Ovary (tissue), 9 donors: Measurements from ENCODE around the gene ITGAL. TPM values are rescaled to one million over a fixed set of nuclear protein-coding genes. Genes with fewer than 3 reads are reported as not detected.

Experiments
- DNase-seq, 5 donors: peaks; one replicate each; pipeline ENCODE4 v3.0.0-alpha.2; 2019 to 2020
- H3K27ac ChIP-seq, 2 donors: fragments of 200-600 bp; one replicate each; pipeline versions ENCODE4 v1.5.1 to v1.8.0; 2019 to 2022
- H3K27me3 ChIP-seq: fragments of 200-600 bp; one replicate; pipeline ENCODE4 v1.8.0; 2022
- H3K36me3 ChIP-seq: fragments of 200-600 bp; sonication (generic); one replicate; pipeline ENCODE4 v1.5.1; 2019
- H3K4me1 ChIP-seq: one replicate; pipeline ENCODE4 v1.8.1; 2013; ENCODE audit warnings: mild to moderate bottlenecking, moderate library complexity; ENCODE audit not compliant: insufficient read depth
- H3K4me3 ChIP-seq: fragments of 200-600 bp; sonication (generic); one replicate; pipeline ENCODE4 v1.5.1; 2017
- H3K9me3 ChIP-seq, 2 donors: fragments of 200-600 bp in 1 of 2; sonication (generic) in 1 of 2; one replicate each; pipeline versions ENCODE4 v1.5.1 to v1.8.1; 2013 to 2019; ENCODE audit warnings: mild to moderate bottlenecking in 1 of 2, moderate library complexity in 1 of 2
- EP300 ChIP-seq: sonication (generic); formaldehyde crosslinking; IDR thresholded peaks from one replicate; pipeline ENCODE4 v1.6.1; 2017; ENCODE audit warnings: antibody characterized with exemption
- POLR2A ChIP-seq: fragments of 450-650 bp; IDR thresholded peaks from one replicate; pipeline ENCODE4 v1.6.1; 2017; ENCODE audit warnings: antibody characterized with exemption, mild to moderate bottlenecking, moderate library complexity
- WGBS, 3 donors: extraction: QIAGEN DNeasy Blood & Tissue Kit in 1 of 3; methylation state at CpG; one replicate each; pipeline versions ENCODE4 v1.1.5 to v1.1.7; 2013 to 2017; 5-methylcytosine and 5-hydroxymethylcytosine counted together
- intact Hi-C, 4 donors: fragments of 100-400 bp; cut with DNase I; formaldehyde crosslinking; loops; one replicate each; pipeline versions ENCODE4 v1.11.0 to v1.15.1; 2022 to 2023
- polyA plus RNA-seq, 2 donors: library from polyadenylated mRNA; stranded (reverse); fragments of 200-250 nt in 1 of 2; fragments of 350-450 nt in 1 of 2; fragmentation: Illumina TruSeq in 1 of 2; extraction: RNeasy Lipid Tissue Mini Kit (QIAGEN cat#74804) in 1 of 2; gene quantifications; one replicate each; pipeline ENCODE4 v1.2.3, GENCODE V29; 2013 to 2014
- total RNA-seq, 7 donors: library from RNA; depleted of rRNA in 2 of 7; stranded (reverse); fragments of >200 nt in 2 of 7; fragmentation: NEBNext Ultra II Directional in 3 of 7; extraction: Animal tissue kit (Norgen Biotek cat#: 25700) in 3 of 7; gene quantifications; one replicate each; pipeline versions ENCODE4 v1.1.0 to v1.2.4, GENCODE V29; 2016 to 2023
- TF ChIP-seq, protein P1 (sequence below), 3 donors: fragments of 450-650 bp in 2 of 3; fragments of 200-600 bp in 1 of 3; IDR thresholded peaks; one replicate each; pipeline versions ENCODE4 v1.5.1 to v1.8.0; 2016 to 2022; ENCODE audit warnings: antibody characterized with exemption in 3 of 3, mild to moderate bottlenecking in 1 of 3
- donor health status: DM: no; HTN: no; CAD: no; lungs with moderate emphysema.
- donor health status: DM: no; HTN: no; CAD: no.
- donor health status: Bipolar disorder and iron deficiency.
- donor health status: DM: yes; HTN: yes; CAD: no.
- donor health status: DM: no; HTN: no; CAD: no.
- donor health status: DM: yes; HTN: yes; CAD: no.

The ITGAL gene
- total and polyA plus RNA-seq, 9 donors = 0.90 to 13.1 (median 2.0) TPM

DNA sequence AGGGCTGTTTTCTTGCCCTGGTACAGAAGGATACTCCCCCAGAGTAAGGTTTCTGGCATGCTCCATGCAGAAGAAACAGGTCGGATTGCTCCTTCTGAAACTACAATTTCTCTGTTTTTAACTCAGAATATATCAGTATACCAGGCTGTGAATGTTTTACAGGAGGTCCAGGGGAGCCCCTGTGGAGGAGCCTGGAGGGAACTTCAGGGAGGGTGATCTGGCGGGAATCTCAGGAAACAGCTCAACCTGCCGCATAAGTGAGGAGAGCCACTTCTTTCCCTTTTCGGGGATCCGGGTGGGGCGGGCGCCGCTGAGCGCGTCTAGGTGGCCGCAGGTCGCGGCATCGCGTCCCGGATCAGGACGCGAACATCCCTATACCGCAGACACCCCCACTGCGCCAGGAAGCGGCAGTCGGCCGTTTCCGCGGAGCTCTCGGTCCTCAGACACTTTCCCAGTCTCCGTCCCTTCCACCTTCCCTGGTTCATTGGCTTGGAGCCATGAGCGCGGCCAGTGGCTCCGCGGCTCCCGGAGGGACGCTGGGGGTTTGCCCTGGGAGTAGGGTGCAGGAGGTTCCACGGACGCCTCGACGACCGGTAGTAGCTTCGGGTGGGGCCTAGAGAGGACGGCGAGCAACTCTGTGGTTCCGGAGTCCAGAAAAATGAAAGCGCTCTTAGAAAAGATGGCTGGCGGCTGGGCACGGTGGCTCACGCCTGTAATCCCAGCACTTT, 88.7 kb downstream of the ITGAL start:
- intact Hi-C loops = no loop called here
- H3K4me3 ChIP-seq = peak overlapping the region; percentile 49
- H3K36me3 ChIP-seq = no peaks in the 10 kb centered on the region
- peak; percentile 52 to 71 (median 62) for DNase-seq
- no peaks in the 10 kb centered on the region for H3K27me3 ChIP-seq
- H3K9me3 ChIP-seq = no peaks in the 10 kb centered on the region
- H3K27ac ChIP-seq = peak overlapping the region; percentile 22 to 50
- TF ChIP-seq EP300 (no peak), POLR2A (no peak)
- TF ChIP-seq, protein P1, sequence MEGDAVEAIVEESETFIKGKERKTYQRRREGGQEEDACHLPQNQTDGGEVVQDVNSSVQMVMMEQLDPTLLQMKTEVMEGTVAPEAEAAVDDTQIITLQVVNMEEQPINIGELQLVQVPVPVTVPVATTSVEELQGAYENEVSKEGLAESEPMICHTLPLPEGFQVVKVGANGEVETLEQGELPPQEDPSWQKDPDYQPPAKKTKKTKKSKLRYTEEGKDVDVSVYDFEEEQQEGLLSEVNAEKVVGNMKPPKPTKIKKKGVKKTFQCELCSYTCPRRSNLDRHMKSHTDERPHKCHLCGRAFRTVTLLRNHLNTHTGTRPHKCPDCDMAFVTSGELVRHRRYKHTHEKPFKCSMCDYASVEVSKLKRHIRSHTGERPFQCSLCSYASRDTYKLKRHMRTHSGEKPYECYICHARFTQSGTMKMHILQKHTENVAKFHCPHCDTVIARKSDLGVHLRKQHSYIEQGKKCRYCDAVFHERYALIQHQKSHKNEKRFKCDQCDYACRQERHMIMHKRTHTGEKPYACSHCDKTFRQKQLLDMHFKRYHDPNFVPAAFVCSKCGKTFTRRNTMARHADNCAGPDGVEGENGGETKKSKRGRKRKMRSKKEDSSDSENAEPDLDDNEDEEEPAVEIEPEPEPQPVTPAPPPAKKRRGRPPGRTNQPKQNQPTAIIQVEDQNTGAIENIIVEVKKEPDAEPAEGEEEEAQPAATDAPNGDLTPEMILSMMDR (IDR thresholded peaks at IDR 0.05) = no peak
- WGBS, 3 donors = 8 to 21% (median 13%) methylated on average over 46 of the region's 46 CpGs
- no peaks in the 10 kb centered on the region for H3K4me1 ChIP-seq

DNA sequence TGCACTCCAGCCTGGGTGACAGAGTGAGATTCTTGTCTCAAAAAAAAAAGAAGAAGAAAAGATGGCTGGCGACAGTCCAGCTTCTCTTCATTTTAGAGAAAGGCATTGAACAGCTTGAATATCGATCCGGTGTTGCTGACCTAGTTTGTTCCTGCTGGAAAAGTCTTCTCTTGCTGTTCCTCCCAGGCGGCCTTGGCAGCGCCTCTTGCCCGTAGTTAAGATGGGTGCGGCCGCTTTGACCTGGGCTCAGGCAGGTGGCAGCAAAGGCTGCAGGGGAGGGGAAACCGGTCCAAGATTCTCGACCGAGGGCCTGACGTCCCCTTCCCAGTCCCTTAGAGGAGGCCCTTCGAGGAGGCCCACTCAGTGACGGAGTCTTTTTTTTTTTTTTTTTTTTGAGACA, 89.5 kb downstream of the ITGAL start:
- 93 to 95% (median 95%) methylated on average over 14 of the region's 14 CpGs for WGBS, 3 donors
- no peaks in the 10 kb centered on the region for H3K9me3 ChIP-seq
- H3K27me3 ChIP-seq = no peaks in the 10 kb centered on the region
- H3K4me1 ChIP-seq = no peaks in the 10 kb centered on the region
- peak in 3 of 5 donors; percentile 41 to 46 (median 44) for DNase-seq
- TF ChIP-seq EP300 = no peak
- TF ChIP-seq, protein P1 (IDR thresholded peaks at IDR 0.05) = no peak
- H3K27ac ChIP-seq = no peak overlapping the region
- H3K36me3 ChIP-seq = no peaks in the 10 kb centered on the region
- peak overlapping the region; percentile 49 for H3K4me3 ChIP-seq
- intact Hi-C loops = no loop called here

DNA sequence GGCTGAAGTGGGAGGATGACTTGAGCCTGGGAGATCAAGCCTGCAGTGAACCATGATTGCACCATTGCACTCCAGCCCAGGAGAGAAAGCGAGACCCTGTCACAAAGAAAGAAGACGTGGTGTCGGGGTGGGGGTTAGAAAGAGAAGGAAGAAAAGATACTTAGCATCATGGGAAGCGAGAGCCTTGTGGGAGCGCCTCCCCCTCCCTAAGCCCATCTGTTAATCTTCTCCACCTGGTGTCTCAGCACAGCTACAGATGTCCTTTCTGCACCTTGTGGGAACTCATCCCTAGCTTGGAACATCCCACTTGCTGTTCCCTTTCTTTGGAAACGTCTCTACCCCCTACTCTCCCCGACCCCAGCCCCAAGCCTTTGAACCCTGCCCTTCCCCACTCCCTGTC, 93.0 kb downstream of the ITGAL start:
- Histone ChIP-seq H3K27me3 (no peaks in the 10 kb centered on the region), H3K4me3 (no peak overlapping the region), H3K4me1 (peaks cover 5% of the 10 kb centered on the region), H3K36me3 (no peaks in the 10 kb centered on the region), H3K27ac (no peak overlapping the region), H3K9me3 (no peaks in the 10 kb centered on the region)
- intact Hi-C loops = no loop called here
- 38 to 49% (median 44%) methylated on average over 7 of the region's 7 CpGs for WGBS, 3 donors
- DNase-seq = no peak
- TF ChIP-seq, protein P1 (IDR thresholded peaks at IDR 0.05) = no peak
- TF ChIP-seq POLR2A = no peak
- no peak for TF ChIP-seq EP300

DNA sequence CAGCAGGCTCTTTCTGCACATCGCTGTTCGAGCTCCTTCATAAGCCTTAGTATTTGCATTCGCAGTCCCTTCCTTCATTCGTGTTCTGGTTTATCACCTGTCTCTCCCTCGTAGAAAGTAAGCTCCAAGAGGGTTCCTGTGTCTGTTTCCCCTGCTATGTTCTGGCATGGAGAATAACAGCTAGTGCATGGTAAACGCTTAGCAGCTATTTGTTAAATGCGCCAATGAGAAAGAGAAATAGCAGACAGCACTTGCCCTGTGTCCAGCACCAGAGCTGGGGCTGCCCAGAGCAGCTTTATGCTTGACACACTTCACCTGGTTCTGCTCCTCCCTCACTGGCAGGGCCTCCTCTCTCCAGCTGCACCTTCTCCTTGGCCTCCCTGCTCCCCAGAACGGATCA, 93.4 kb downstream of the ITGAL start:
- Histone ChIP-seq H3K9me3 (no peaks in the 10 kb centered on the region), H3K4me1 (peaks cover 5% of the 10 kb centered on the region), H3K36me3 (no peaks in the 10 kb centered on the region), H3K27ac (no peak overlapping the region), H3K4me3 (no peak overlapping the region), H3K27me3 (no peaks in the 10 kb centered on the region)
- TF ChIP-seq, protein P1 (IDR thresholded peaks at IDR 0.05) = no peak
- no peak for TF ChIP-seq POLR2A
- TF ChIP-seq EP300 = no peak
- 40 to 42% (median 40%) methylated on average over 8 of the region's 8 CpGs for WGBS, 3 donors
- no peak for DNase-seq
- intact Hi-C loops = no loop called here
